HepG2 (cell line): ENCODE data around the gene KANSL3. TPM values are rescaled to one million over a fixed set of nuclear protein-coding genes. Genes with fewer than 3 reads are reported as not detected.

ENCODE experiments used
- BORCS8-MEF2B ChIP-seq: sonication (generic); formaldehyde crosslinking; IDR thresholded peaks from 2 replicates; pipeline ENCODE4 v1.8.0; 2022; ENCODE audit warnings: mild to moderate bottlenecking, missing genetic modification reagents
- FOSL2 ChIP-seq: sonication (generic); formaldehyde crosslinking; IDR thresholded peaks from 2 replicates; pipeline ENCODE4 v1.4.0; 2020; ENCODE audit warnings: missing genetic modification reagents
- HNF4A ChIP-seq: sonication (generic); formaldehyde crosslinking; IDR thresholded peaks from 2 replicates; pipeline ENCODE4 v1.4.0; 2020; ENCODE audit warnings: missing genetic modification reagents
- MAFF ChIP-seq: IDR thresholded peaks from 2 replicates; pipeline ENCODE4 v1.6.1; 2011; ENCODE audit warnings: low read depth, low read length, improper control_type of control experiment
- MAFG ChIP-seq: sonication (generic); formaldehyde crosslinking; IDR thresholded peaks from 2 replicates; pipeline ENCODE4 v1.5.1; 2020; ENCODE audit warnings: mild to moderate bottlenecking, missing genetic modification reagents
- MATR3 ChIP-seq: sonication (generic); formaldehyde crosslinking; IDR thresholded peaks from 2 replicates; pipeline ENCODE4 v1.4.0; 2020; ENCODE audit warnings: missing genetic modification reagents
- NFE2L2 ChIP-seq: fragments of 150-350 bp; IDR thresholded peaks from 2 replicates; pipeline ENCODE4 v1.6.1; 2014; ENCODE audit warnings: low read length
- NR2F2 ChIP-seq: IDR thresholded peaks from 2 replicates; pipeline ENCODE4 v1.6.1; 2012; ENCODE audit warnings: low read depth, inconsistent platforms, borderline replicate concordance
- POLR2A ChIP-seq, 2 experiments: IDR thresholded peaks; 2 replicates each; pipeline ENCODE4 v1.6.1; 2011; ENCODE audit warnings: low read depth in 2 of 2, low read length in 2 of 2, mild to moderate bottlenecking in 1 of 2, moderate library complexity in 1 of 2; ENCODE audit not compliant: insufficient read depth in 1 of 2
- RXRA ChIP-seq: sonication (generic); formaldehyde crosslinking; IDR thresholded peaks from 2 replicates; pipeline ENCODE4 v1.5.1; 2020; ENCODE audit warnings: missing genetic modification reagents
- SALL1 ChIP-seq: sonication (generic); formaldehyde crosslinking; IDR thresholded peaks from 2 replicates; pipeline ENCODE4 v1.8.0; 2022; ENCODE audit warnings: mild to moderate bottlenecking, missing genetic modification reagents
- SAP130 ChIP-seq: IDR thresholded peaks from 2 replicates; pipeline ENCODE4 v1.6.1; 2016; ENCODE audit warnings: low read depth
- ZBTB33 ChIP-seq: sonication (generic); formaldehyde crosslinking; IDR thresholded peaks from 2 replicates; pipeline ENCODE4 v1.4.0; 2020; ENCODE audit warnings: missing genetic modification reagents
- ZFY ChIP-seq: sonication (generic); formaldehyde crosslinking; IDR thresholded peaks from 2 replicates; pipeline ENCODE4 v1.4.0; 2020; ENCODE audit warnings: missing genetic modification reagents
- ZNF33A ChIP-seq: sonication (generic); formaldehyde crosslinking; IDR thresholded peaks from 2 replicates; pipeline ENCODE4 v1.5.1; 2020; ENCODE audit warnings: missing genetic modification reagents, mild to moderate bottlenecking, moderate library complexity, borderline replicate concordance
- ZNF441 ChIP-seq: sonication (generic); formaldehyde crosslinking; IDR thresholded peaks from 2 replicates; pipeline ENCODE4 v1.7.0; 2021; ENCODE audit warnings: missing genetic modification reagents, borderline replicate concordance
- ZNF615 ChIP-seq: sonication (generic); formaldehyde crosslinking; IDR thresholded peaks from 2 replicates; pipeline ENCODE4 v1.5.0; 2020; ENCODE audit warnings: mild to moderate bottlenecking, missing genetic modification reagents, borderline replicate concordance
- ZNF687 ChIP-seq: sonication (generic); formaldehyde crosslinking; IDR thresholded peaks from 2 replicates; pipeline ENCODE4 v1.5.1; 2020; ENCODE audit warnings: mild to moderate bottlenecking, missing genetic modification reagents, moderate library complexity
- ZNF790 ChIP-seq: sonication (generic); formaldehyde crosslinking; IDR thresholded peaks from 2 replicates; pipeline ENCODE4 v1.8.0; 2022; ENCODE audit warnings: missing genetic modification reagents, mild to moderate bottlenecking, borderline replicate concordance
- polyA plus RNA-seq, 8 experiments: library from polyadenylated mRNA; depleted of rRNA in 3 of 8; stranded (reverse) in 7 of 8; unstranded in 1 of 8; fragments of >200 nt; fragmentation: Illumina TruSeq in 4 of 8; extraction: Trizol in 4 of 8; gene quantifications; 2 replicates each; pipeline versions ENCODE4 v1.2.1 to v1.2.3, GENCODE V29; 2011 to 2016; ENCODE audit warnings: low read depth in 4 of 8, missing spikeins in 1 of 8, mixed read lengths in 1 of 8; ENCODE audit not compliant: insufficient read depth in 1 of 8
- total RNA-seq, 5 experiments: library from RNA; depleted of rRNA; stranded (reverse); fragments of >200 nt; fragmentation: Illumina TruSeq; extraction: Trizol; gene quantifications; 2 replicates each; pipeline ENCODE4 v1.2.3, GENCODE V29; 2016; ENCODE audit warnings: low read depth in 1 of 5

Gene KANSL3
- total and polyA plus RNA-seq, 2 of the 13 experiments (the other 11 are each of a cell fraction or from before 2014, with no cell fraction given): 20.8 to 37.3 TPM

- TF ChIP-seq ZBTB33 (CRISPR knock-in tag) (peak; percentile 52; the same call in 1 of the 2 replicates), NR2F2 (peak; percentile 34; the same call in 1 of the 2 replicates), SAP130 (peak; percentile 41; the same call in 1 of the 2 replicates), HNF4A (CRISPR knock-in tag) (peak; percentile 55; the same call in 1 of the 2 replicates), FOSL2 (CRISPR knock-in tag) (peak; percentile 42), POLR2A (IDR thresholded peaks at IDR 0.05; ENCODE audit: insufficient read depth in 1 of 2, low read depth in 2 of 2, low read length in 2 of 2) (no peak), ZNF615 (no peak), SALL1 (CRISPR knock-in tag) (peak; percentile 48; the same call in 1 of the 2 replicates), MAFG (CRISPR knock-in tag) (peak; percentile 38; the same call in 1 of the 2 replicates), MATR3 (CRISPR knock-in tag) (no peak), BORCS8-MEF2B (CRISPR knock-in tag) (no peak), RXRA (CRISPR knock-in tag) (peak; percentile 51), MAFF (0 out of 2 replicates have a peak, but pooled peaks have one; percentile 6), ZNF33A (CRISPR knock-in tag) (no peak), ZNF687 (CRISPR knock-in tag) (peak; percentile 48), NFE2L2 (peak; percentile 78), ZFY (CRISPR knock-in tag) (no peak), ZNF441 (CRISPR knock-in tag) (no peak), ZNF790 (CRISPR knock-in tag) (no peak)
Observed at GRCh38 chr2:96608469-96609455, 29.4 kb downstream of the KANSL3 start (continued).
